GM19395 (cell line): ENCODE data around the gene RASA4.
"Not testable (repeated sequence)": the region's sequence is repeated elsewhere in the genome, so short reads cannot be mapped to it uniquely, and the experiment has no call there.

Experiments used
- ATAC-seq: cut with Tn5 transposase; IDR thresholded peaks from one replicate; pipeline ENCODE4 v1.9.1; 2021; ENCODE audit warnings: mild to moderate bottlenecking, moderate library complexity; ENCODE audit not compliant: unreplicated experiment

The RASA4 gene

GRCh38 chr7:102616507-102617125, at the start of gene RASA4:
TSS of gene RASA4 (minus strand) at chr7:102616756. CDS start at chr7:102616689, 67 bp downstream.
- peak; percentile 42 for ATAC-seq

GRCh38 chr7:102664765-102665164, 48.2 kb upstream of the RASA4 start:
- not testable (repeated sequence) for ATAC-seq

GRCh38 chr7:102649924-102650323, 33.4 kb upstream of the RASA4 start, which contains the start of gene SPDYE2B:
TSS of gene SPDYE2B (plus strand) at chr7:102650319. CDS start at chr7:102652349, 2,030 bp downstream.
- ATAC-seq: not testable (repeated sequence)

- ATAC-seq: not testable (repeated sequence)
Observed at GRCh38 chr7:102647813-102648212, 31.3 kb upstream of the RASA4 start.

GRCh38 chr7:102643404-102643803, 26.8 kb upstream of the RASA4 start:
- not testable (repeated sequence) for ATAC-seq

GRCh38 chr7:102642691-102643090, 26.1 kb upstream of the RASA4 start, which contains the start of gene UPK3BL1:
TSS of gene UPK3BL1 (minus strand) at chr7:102642791. CDS start at chr7:102642741, 50 bp downstream.
- ATAC-seq: not testable (repeated sequence)

- not testable (repeated sequence) for ATAC-seq
Observed at GRCh38 chr7:102638848-102639247, 22.3 kb upstream of the RASA4 start.

- ATAC-seq: not testable (repeated sequence)
Observed at GRCh38 chr7:102636956-102637355, 20.4 kb upstream of the RASA4 start.

- ATAC-seq: not testable (repeated sequence)
Observed at GRCh38 chr7:102635354-102635753, 18.8 kb upstream of the RASA4 start.

- ATAC-seq: not testable (repeated sequence)
Observed at GRCh38 chr7:102634299-102634698, 17.7 kb upstream of the RASA4 start.

- ATAC-seq: not testable (repeated sequence)
Observed at GRCh38 chr7:102630622-102631021, 14.1 kb upstream of the RASA4 start.

- ATAC-seq: not testable (repeated sequence)
Observed at GRCh38 chr7:102627271-102627904, 10.8 kb upstream of the RASA4 start.

GRCh38 chr7:102618122-102618521, 1.6 kb upstream of the RASA4 start:
- not testable (repeated sequence) for ATAC-seq

GRCh38 chr7:102615930-102616329, 626 bp downstream of the RASA4 start:
- not testable (repeated sequence) for ATAC-seq

GRCh38 chr7:102614873-102615272, 1.7 kb downstream of the RASA4 start:
- not testable (repeated sequence) for ATAC-seq

- ATAC-seq: peak; percentile 29
Observed at GRCh38 chr7:102614346-102614697, 2.2 kb downstream of the RASA4 start.

GRCh38 chr7:102613575-102614345, 2.8 kb downstream of the RASA4 start:
- ATAC-seq: peak; percentile 74

- ATAC-seq: not testable (repeated sequence)
Observed at GRCh38 chr7:102611675-102612325, 4.8 kb downstream of the RASA4 start.

- ATAC-seq: peak; percentile 30
Observed at GRCh38 chr7:102611013-102611674, 5.4 kb downstream of the RASA4 start.

- not testable (repeated sequence) for ATAC-seq
Observed at GRCh38 chr7:102610441-102610840, 6.1 kb downstream of the RASA4 start.
